Measurements from ENCODE around the gene HELZ.

HELZ gene

GRCh38 chr17:67058036-67058435 lies 187.0 kb downstream of the HELZ start:
- ChIA-PET CTCF (interaction anchor here (0.6 kb wide), 1 partner anchor 91 kb away, joined by 3 read pairs; no protein-coding TSS in a partner anchor), POLR2A (no interaction called here)
- Histone ChIP-seq H3K36me3 (ENCODE audit: control insufficient read depth in 2 of 2, insufficient read depth in 1 of 2, low read length in 2 of 2) (no peaks in the 10 kb centered on the region), H3K27ac (ENCODE audit: extremely low read depth, low read depth, low read length) (no peak overlapping the region), H3K9me3 (ENCODE audit: control insufficient read depth, insufficient read depth, low read depth, low read length) (no peaks in the 10 kb centered on the region), H3K4me3 (ENCODE audit: low read depth, low read length) (no peak overlapping the region), H3K4me1 (ENCODE audit: control insufficient read depth, insufficient read depth, low read length) (no peaks in the 10 kb centered on the region)
- TF ChIP-seq GLIS2 (tag by site-specific recombination; IDR thresholded peaks at IDR 0.05) (no peak), ZNF335 (tag by site-specific recombination; conservative IDR thresholded peaks at IDR 0.05) (no peak), ZNF707 (tag by site-specific recombination; IDR thresholded peaks at IDR 0.05) (no peak), ZNF510 (tag by site-specific recombination; IDR thresholded peaks at IDR 0.05; ENCODE audit: insufficient replicate concordance) (no peak), ZNF19 (tag by site-specific recombination; IDR thresholded peaks at IDR 0.05; ENCODE audit: low read depth) (no peak), SCRT1 (tag by site-specific recombination; IDR thresholded peaks at IDR 0.05; ENCODE audit: borderline replicate concordance) (no peak), ZNF169 (tag by site-specific recombination; IDR thresholded peaks at IDR 0.05) (no peak), ZNF777 (tag by site-specific recombination; IDR thresholded peaks at IDR 0.05; ENCODE audit: borderline replicate concordance) (no peak), ZNF837 (tag by site-specific recombination; IDR thresholded peaks at IDR 0.05) (no peak), ZNF624 (tag by site-specific recombination; IDR thresholded peaks at IDR 0.05) (no peak), ZNF426 (tag by site-specific recombination; IDR thresholded peaks at IDR 0.05) (no peak), PRDM1 (tag by site-specific recombination; IDR thresholded peaks at IDR 0.05) (no peak), MEIS1 (CRISPR knock-in tag; IDR thresholded peaks at IDR 0.05; ENCODE audit: borderline replicate concordance) (no peak), ZFP37 (tag by site-specific recombination; IDR thresholded peaks at IDR 0.05) (no peak), ZNF654 (tag by site-specific recombination; IDR thresholded peaks at IDR 0.05; ENCODE audit: low read depth) (no peak)
- TF ChIP-seq, protein P1, sequence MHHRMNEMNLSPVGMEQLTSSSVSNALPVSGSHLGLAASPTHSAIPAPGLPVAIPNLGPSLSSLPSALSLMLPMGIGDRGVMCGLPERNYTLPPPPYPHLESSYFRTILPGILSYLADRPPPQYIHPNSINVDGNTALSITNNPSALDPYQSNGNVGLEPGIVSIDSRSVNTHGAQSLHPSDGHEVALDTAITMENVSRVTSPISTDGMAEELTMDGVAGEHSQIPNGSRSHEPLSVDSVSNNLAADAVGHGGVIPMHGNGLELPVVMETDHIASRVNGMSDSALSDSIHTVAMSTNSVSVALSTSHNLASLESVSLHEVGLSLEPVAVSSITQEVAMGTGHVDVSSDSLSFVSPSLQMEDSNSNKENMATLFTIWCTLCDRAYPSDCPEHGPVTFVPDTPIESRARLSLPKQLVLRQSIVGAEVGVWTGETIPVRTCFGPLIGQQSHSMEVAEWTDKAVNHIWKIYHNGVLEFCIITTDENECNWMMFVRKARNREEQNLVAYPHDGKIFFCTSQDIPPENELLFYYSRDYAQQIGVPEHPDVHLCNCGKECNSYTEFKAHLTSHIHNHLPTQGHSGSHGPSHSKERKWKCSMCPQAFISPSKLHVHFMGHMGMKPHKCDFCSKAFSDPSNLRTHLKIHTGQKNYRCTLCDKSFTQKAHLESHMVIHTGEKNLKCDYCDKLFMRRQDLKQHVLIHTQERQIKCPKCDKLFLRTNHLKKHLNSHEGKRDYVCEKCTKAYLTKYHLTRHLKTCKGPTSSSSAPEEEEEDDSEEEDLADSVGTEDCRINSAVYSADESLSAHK (tag by site-specific recombination; IDR thresholded peaks at IDR 0.05): no peak
- TF ChIP-seq, protein P2, sequence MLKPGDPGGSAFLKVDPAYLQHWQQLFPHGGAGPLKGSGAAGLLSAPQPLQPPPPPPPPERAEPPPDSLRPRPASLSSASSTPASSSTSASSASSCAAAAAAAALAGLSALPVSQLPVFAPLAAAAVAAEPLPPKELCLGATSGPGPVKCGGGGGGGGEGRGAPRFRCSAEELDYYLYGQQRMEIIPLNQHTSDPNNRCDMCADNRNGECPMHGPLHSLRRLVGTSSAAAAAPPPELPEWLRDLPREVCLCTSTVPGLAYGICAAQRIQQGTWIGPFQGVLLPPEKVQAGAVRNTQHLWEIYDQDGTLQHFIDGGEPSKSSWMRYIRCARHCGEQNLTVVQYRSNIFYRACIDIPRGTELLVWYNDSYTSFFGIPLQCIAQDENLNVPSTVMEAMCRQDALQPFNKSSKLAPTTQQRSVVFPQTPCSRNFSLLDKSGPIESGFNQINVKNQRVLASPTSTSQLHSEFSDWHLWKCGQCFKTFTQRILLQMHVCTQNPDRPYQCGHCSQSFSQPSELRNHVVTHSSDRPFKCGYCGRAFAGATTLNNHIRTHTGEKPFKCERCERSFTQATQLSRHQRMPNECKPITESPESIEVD (tag by site-specific recombination; IDR thresholded peaks at IDR 0.05): no peak
- TF ChIP-seq, protein P3, sequence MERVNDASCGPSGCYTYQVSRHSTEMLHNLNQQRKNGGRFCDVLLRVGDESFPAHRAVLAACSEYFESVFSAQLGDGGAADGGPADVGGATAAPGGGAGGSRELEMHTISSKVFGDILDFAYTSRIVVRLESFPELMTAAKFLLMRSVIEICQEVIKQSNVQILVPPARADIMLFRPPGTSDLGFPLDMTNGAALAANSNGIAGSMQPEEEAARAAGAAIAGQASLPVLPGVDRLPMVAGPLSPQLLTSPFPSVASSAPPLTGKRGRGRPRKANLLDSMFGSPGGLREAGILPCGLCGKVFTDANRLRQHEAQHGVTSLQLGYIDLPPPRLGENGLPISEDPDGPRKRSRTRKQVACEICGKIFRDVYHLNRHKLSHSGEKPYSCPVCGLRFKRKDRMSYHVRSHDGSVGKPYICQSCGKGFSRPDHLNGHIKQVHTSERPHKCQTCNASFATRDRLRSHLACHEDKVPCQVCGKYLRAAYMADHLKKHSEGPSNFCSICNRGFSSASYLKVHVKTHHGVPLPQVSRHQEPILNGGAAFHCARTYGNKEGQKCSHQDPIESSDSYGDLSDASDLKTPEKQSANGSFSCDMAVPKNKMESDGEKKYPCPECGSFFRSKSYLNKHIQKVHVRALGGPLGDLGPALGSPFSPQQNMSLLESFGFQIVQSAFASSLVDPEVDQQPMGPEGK (tag by site-specific recombination; IDR thresholded peaks at IDR 0.05): no peak

DNA sequence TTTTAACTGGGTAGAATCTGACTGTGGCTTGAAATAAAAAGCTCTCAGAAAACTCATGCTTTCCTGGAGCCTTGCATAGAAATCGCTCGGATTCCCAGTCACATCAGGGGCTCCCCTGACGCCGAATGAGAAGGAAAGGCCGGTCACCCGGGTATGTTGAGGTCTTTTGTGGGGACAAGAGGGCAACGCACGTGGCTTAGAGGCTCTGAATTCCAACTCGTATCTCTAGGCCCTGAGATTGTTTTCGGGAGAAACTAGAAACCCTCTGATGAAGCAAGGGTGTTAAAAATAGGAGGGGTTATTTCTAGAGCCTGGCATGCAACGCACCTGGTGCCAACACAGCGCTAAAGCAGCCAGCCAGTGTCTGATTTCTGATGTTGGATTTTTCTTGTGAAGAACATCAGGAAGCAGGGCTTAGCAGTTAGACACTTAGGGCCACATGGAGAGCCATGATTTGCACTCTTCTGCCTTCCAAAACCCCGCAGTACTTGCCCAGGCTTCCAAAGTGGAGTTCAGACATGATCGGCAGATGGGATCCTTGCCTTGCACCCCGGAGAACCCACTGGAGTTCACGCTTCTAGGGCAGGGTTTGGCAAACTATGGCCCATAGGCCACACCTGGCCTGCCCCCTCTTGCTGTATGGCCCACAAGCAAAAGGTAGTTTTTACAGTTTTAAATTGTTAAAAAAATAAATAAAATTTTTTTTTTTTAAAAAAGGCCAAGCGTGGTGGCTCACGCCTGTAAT lies 188.1 kb downstream of the HELZ start:
- Histone ChIP-seq H3K36me3 (ENCODE audit: control insufficient read depth in 2 of 2, insufficient read depth in 1 of 2, low read length in 2 of 2) (no peaks in the 10 kb centered on the region), H3K4me3 (ENCODE audit: low read depth, low read length) (no peak overlapping the region), H3K9me3 (ENCODE audit: control insufficient read depth, insufficient read depth, low read depth, low read length) (no peaks in the 10 kb centered on the region), H3K27ac (ENCODE audit: extremely low read depth, low read depth, low read length) (no peak overlapping the region), H3K4me1 (ENCODE audit: control insufficient read depth, insufficient read depth, low read length) (no peaks in the 10 kb centered on the region)
- ChIA-PET POLR2A (no interaction called here), CTCF (interaction anchor here (0.6 kb wide), 1 partner anchor 1035 kb away, joined by 4 read pairs; no protein-coding TSS in a partner anchor)
- no peak for TF ChIP-seq ZNF830 (tag by site-specific recombination; IDR thresholded peaks at IDR 0.05; ENCODE audit: low read depth)
- no peak for TF ChIP-seq ZNF521 (tag by site-specific recombination; IDR thresholded peaks at IDR 0.05)
- no peak for TF ChIP-seq OVOL3 (tag by site-specific recombination; IDR thresholded peaks at IDR 0.05)
- TF ChIP-seq TRIM28 (IDR thresholded peaks at IDR 0.05; ENCODE audit: borderline replicate concordance, low read length): no peak
- TF ChIP-seq ZNF121 (tag by site-specific recombination; IDR thresholded peaks at IDR 0.05): no peak
- no peak for TF ChIP-seq ZNF19 (tag by site-specific recombination; IDR thresholded peaks at IDR 0.05; ENCODE audit: low read depth)
- no peak for TF ChIP-seq EGR2 (tag by site-specific recombination; IDR thresholded peaks at IDR 0.05; ENCODE audit: low read depth)
- TF ChIP-seq YY1 (tag by site-specific recombination; IDR thresholded peaks at IDR 0.05): no peak
- no peak for TF ChIP-seq ZNF324 (tag by site-specific recombination; IDR thresholded peaks at IDR 0.05)
- TF ChIP-seq ZFP3 (tag by site-specific recombination; IDR thresholded peaks at IDR 0.05; ENCODE audit: low read depth): no peak
- TF ChIP-seq ZNF510 (tag by site-specific recombination; IDR thresholded peaks at IDR 0.05; ENCODE audit: insufficient replicate concordance): no peak
- no peak for TF ChIP-seq ZNF211 (tag by site-specific recombination; IDR thresholded peaks at IDR 0.05; ENCODE audit: low read depth)
- no peak for TF ChIP-seq ZNF133 (tag by site-specific recombination; IDR thresholded peaks at IDR 0.05)
- no peak for TF ChIP-seq YY2 (tag by site-specific recombination; IDR thresholded peaks at IDR 0.05)
